HG02623 (cell line): Measurements from ENCODE around the gene THSD7A.
A peak's percentile ranks its signal among the peaks of the same experiment; 100 is the strongest.

Source experiments
- ATAC-seq: cut with Tn5 transposase; IDR thresholded peaks from one replicate; pipeline ENCODE4 v1.9.1; 2021; ENCODE audit warnings: moderate library complexity; ENCODE audit not compliant: unreplicated experiment

The THSD7A gene

DNA sequence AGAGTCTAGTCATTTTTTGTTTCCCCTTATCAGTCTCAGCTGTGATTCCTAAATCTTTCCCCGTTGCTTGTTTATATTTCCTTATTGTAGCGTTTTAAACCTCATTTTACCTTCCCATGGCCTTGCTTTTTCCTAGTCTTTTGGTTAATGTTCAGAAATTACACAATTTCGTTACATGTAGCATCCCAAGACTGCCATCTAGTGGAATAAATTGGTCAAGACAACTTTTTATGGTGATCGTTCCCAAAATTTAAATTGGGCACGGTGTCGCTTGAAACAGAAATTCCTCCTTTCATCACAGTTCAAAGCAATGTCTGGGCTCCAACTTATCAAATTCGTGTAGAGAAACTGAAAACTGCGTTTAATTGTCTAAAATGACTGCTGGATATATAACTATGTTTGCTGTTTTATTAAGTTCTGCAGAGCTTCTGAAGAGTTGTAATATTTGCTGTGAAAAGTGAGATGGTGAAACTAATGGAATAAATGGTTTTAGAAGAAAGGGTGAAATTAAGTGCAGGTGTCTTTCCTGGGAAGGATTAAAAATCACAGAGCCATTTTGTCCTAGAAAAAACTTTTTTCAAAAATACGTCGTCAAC, 488.1 kb downstream of the THSD7A start:
- no peak for ATAC-seq

DNA sequence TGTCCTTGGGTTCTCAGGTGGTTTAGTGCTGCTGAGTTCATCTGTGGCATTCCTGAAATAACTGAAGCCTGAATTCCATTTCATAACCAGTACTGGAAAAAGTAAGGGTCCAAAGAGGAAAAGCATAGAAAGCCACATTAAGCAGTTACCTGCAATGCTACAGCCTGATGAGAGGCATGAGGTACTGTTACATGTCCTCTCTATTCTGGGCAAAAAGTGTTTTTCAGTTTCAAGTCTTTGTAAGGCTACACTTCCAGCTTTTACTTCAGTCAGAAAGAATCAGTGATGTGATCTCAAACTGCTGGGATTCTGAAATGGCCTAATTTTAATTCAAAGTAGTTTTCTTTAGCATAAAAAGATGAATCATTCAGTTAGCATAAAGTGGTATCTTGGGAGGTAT, 488.9 kb downstream of the THSD7A start:
- ATAC-seq: no peak

- ATAC-seq: peak; percentile 45
Observed at GRCh38 chr7:11341285-11341944, 490.6 kb downstream of the THSD7A start.

DNA sequence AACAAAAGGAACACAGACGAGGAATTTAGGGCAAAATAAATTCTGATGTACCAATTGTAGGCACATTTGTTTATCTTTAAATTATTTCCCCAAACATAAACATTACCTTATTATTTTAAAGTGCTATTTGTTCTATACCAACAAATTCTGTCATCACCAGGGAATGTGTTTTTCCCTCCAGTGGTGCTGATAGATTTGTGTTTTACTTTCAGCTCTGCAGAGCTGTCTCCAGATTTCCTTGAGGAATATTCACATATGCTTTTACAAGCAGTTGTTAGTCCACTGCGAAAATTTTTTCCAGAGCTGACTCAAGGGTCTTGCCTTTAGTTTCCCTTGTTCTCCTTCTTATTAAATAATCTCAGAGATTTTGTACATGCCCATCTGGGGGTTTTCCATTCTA, 495.6 kb downstream of the THSD7A start:
- ATAC-seq: no peak

DNA sequence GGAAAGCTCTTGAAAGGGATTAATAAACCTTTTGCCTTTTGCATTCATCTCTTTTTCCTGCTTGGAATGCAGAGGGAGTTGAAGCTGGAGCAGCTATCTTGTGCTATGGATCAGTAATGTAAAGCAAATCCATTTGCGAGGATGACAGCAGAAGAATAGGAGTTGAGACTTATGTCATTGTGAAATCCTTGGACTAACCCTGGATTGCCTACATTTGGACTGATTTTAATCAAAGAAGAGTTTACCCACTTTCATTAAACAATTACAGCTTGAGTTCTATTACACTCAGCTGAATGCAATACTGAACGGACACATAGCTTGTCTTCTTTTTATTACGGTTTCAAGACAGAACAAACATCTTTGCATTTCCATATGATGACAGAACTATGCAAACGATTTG, 496.1 kb downstream of the THSD7A start:
- ATAC-seq: no peak

DNA sequence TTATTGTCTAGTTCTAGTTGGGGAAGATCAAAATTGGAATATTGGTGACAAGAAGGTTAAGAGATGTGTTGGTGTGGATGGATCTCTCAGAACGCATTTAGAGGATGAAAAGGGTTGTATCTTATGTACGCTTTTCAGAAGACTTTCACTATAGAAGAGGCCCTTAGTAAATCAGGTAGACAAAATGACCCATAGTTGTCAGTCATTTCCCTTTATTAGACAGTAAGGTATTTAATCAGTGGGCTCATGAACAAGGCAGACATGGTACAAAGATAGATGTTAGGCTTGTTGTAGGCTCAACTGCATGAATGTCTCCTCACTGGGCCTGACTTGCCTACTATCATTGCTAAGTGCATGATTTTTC, 499.2 kb downstream of the THSD7A start:
- peak; percentile 38 for ATAC-seq

DNA sequence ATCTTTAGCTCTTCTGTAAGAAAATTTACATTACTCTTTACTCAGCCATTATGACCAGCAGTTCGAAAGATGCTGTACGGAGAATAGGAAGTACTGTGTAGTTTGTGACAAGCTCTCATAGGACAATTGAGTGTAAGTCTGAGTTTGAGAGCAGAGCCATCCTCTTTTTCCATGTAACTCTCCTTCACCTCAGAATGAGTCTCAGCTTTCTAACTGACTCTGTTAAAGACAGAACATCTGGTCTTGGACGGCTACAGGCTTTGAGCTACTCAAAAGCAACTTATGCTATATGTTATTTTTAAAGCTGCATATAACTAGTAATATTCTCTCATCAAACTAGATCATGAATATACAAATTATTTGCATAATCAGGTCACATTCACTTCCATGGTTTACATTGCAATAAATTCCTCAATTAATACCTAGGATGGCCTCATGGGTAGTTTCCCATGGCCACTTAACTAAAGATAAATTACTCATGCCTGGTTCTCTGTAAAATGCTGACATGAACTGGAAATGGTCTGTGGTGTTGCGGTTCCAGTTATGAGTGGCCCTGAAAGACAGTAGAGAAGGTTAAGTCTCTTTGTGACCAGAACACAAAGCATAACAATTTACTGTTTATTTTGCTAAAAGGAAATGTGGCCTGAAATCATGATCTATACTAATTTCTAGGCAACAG, 499.7 kb downstream of the THSD7A start:
- ATAC-seq: peak; percentile 90

GRCh38 chr7:11331128-11332102, 500.6 kb downstream of the THSD7A start:
- no peak for ATAC-seq

DNA sequence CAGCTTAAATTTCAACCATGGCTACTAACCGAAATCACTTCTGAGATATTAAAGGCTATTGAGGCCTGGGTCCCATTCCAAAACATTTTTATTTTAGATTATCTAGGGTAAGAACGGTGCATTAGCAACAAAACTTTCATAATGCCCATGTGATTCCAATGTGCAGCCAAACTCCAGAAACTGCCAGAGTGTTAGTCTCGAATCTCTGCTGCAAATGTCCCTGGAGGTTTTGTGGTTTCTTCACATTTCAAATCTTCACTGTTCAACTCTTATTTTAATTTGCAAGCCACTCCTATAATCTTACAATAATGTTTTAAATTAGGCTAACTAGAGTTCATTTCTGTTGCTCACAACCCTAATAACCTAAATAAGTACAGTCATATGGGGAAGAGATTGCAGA, 501.3 kb downstream of the THSD7A start:
- ATAC-seq: no peak

GRCh38 chr7:11330208-11330607, 501.8 kb downstream of the THSD7A start:
- no peak for ATAC-seq

GRCh38 chr7:11329626-11330025, 502.4 kb downstream of the THSD7A start:
- ATAC-seq: no peak

DNA sequence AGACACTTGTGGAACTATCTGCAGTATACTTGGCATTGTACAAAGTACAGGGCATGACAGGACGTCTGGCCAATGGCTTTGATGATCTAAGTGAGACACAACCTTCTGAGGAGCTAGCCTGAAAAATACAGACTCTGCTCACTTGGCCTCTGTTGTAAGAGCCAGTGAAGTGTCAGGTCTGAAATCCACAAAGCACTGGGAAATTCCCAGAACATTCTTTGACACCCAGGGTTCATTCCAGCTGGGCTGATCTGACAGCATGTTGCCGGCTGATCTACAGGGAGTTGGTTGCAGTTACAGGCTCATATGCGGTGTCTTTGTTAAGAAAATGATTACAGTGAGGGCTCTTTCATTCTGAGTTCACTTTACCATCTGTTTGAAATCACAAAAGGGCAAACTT, 503.7 kb downstream of the THSD7A start:
- no peak for ATAC-seq

DNA sequence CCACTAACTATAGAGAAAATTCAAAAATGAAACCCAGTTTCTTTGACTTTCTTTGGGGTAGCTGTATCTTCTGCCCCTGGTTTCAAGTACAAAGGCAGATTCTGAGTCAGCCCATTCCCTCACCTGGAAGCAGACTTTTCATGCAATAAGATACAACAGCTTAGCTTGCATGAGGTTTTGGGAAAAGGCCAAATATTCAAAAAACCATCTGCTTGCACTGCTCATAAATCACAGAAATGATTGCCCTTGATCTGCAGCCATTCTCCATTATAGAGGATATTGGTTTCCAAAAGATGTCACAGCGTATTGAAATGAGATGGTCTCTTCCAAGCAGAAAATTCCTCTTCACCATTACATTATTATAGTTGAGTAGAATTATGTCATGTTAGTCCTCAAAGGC, 504.4 kb downstream of the THSD7A start:
- no peak for ATAC-seq
